ENCODE results near the gene BZW1. TPM values are rescaled to one million over a fixed set of nuclear protein-coding genes. Genes with fewer than 3 reads are reported as not detected.

BZW1 gene
- polyA plus RNA-seq, 1 donor (not counting 4 experiments of a cell fraction or from before 2014, with no cell fraction given), result 402 TPM

DNA sequence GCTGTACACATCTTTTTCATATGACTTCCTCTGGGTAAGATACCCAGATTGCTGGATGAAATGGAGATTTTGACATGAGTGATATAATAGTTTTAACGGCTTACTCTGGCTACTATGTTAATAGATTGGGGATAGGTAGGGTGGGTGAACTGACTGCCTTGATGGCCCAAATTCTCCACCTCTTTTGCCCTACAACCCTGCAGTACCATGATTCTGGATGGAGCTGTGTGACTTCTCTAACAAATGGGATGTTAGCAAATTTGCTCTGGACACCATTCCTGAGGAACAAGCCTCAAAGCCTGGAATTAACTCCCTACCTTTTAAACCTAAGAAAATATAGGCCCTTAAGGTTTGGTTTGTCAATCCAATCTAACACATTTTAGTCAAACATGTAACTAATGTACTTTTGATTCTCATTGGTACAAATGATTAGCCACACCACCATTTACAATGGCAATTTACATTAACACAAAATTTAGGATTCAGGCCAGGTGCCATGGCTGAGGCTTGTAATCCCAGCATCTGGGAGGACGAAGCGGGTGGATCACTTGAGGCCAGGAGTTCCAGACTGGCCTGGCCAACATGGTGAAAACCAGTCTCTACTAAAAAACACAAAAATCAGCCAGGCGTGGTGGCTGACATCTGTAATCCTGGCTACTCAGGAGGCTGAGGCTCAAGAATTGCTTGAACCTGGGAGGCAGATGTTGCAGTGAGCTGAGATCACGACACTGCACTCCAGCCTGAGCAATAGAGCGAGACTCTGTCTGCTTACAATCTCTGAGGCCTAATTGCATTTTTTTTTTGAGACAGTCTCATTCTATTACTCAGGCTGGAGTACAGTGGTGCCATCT lies 39.9 kb downstream of the BZW1 start:
- dilution Hi-C loops (cut with MboI; ENCODE audit: extremely low pct_ligation_motif_present, low sequenced_read_pairs), result no loop called here
- Histone ChIP-seq H3K36me3 (ENCODE audit: control insufficient read depth in 2 of 2, extremely low read depth in 1 of 2, insufficient read depth in 2 of 2, low read length in 2 of 2) (peaks cover 12 to 33% of the 10 kb centered on the region in 2 experiments), H4K20me1 (ENCODE audit: control insufficient read depth, extremely low read depth, insufficient read depth, low read length) (no peaks in the 10 kb centered on the region), H3K9me1 (ENCODE audit: control insufficient read depth, extremely low read depth, insufficient read depth, low read length) (no peaks in the 10 kb centered on the region), H3K4me3 (ENCODE audit: control insufficient read depth in 2 of 3, extremely low read depth in 1 of 3, insufficient read depth in 2 of 3, low read depth in 1 of 3, low read length in 3 of 3) (no peak overlapping the region), H2AFZ (ENCODE audit: control insufficient read depth, low read length) (no peak overlapping the region), H3K4me1 (ENCODE audit: control insufficient read depth, extremely low read depth, insufficient read depth, low read length) (no peaks in the 10 kb centered on the region), H3K9me3 (ENCODE audit: control insufficient read depth, low read depth, low read length) (no peaks in the 10 kb centered on the region), H3K27ac (ENCODE audit: control insufficient read depth, insufficient read depth, low read length) (no peak overlapping the region), H3K27me3 (ENCODE audit: control insufficient read depth, extremely low read depth, insufficient read depth, low read length) (no peaks in the 10 kb centered on the region), H3K9ac (ENCODE audit: control insufficient read depth, extremely low read depth, insufficient read depth, low read length) (no peak overlapping the region), H3K4me2 (ENCODE audit: control insufficient read depth, extremely low read depth, insufficient read depth, low read depth, low read length) (no peak overlapping the region), H3K79me2 (ENCODE audit: control insufficient read depth, insufficient read depth, low read length) (peaks cover 4% of the 10 kb centered on the region)
- FAIRE-seq, result no peak
- DNase-seq (ENCODE audit: low read depth, low spot score), result no peak
- TF ChIP-seq CTCF (optimal IDR thresholded peaks at IDR 0.05 in 1 of 3, IDR thresholded peaks at IDR 0.05 in 1 of 3, conservative IDR thresholded peaks at IDR 0.05 in 1 of 3; ENCODE audit: extremely low read depth in 1 of 3, insufficient read depth in 2 of 3, low read length in 3 of 3) (no peak), EZH2 (IDR thresholded peaks at IDR 0.05; ENCODE audit: low read length) (no peak)

GRCh38 chr2:200852605-200853004 lies 40.9 kb downstream of the BZW1 start:
- Histone ChIP-seq H3K9me3 (ENCODE audit: control insufficient read depth, low read depth, low read length) (no peaks in the 10 kb centered on the region), H3K9ac (ENCODE audit: control insufficient read depth, extremely low read depth, insufficient read depth, low read length) (no peak overlapping the region), H4K20me1 (ENCODE audit: control insufficient read depth, extremely low read depth, insufficient read depth, low read length) (no peaks in the 10 kb centered on the region), H3K27ac (ENCODE audit: control insufficient read depth, insufficient read depth, low read length) (no peak overlapping the region), H3K9me1 (ENCODE audit: control insufficient read depth, extremely low read depth, insufficient read depth, low read length) (no peaks in the 10 kb centered on the region), H2AFZ (ENCODE audit: control insufficient read depth, low read length) (no peak overlapping the region), H3K4me2 (ENCODE audit: control insufficient read depth, extremely low read depth, insufficient read depth, low read depth, low read length) (no peak overlapping the region), H3K4me3 (ENCODE audit: control insufficient read depth in 2 of 3, extremely low read depth in 1 of 3, insufficient read depth in 2 of 3, low read depth in 1 of 3, low read length in 3 of 3) (no peak overlapping the region), H3K79me2 (ENCODE audit: control insufficient read depth, insufficient read depth, low read length) (peaks cover 8% of the 10 kb centered on the region), H3K4me1 (ENCODE audit: control insufficient read depth, extremely low read depth, insufficient read depth, low read length) (no peaks in the 10 kb centered on the region), H3K27me3 (ENCODE audit: control insufficient read depth, extremely low read depth, insufficient read depth, low read length) (no peaks in the 10 kb centered on the region), H3K36me3 (ENCODE audit: control insufficient read depth in 2 of 2, extremely low read depth in 1 of 2, insufficient read depth in 2 of 2, low read length in 2 of 2) (peaks cover 17 to 41% of the 10 kb centered on the region in 2 experiments)
- no peak for DNase-seq (ENCODE audit: low read depth, low spot score)
- TF ChIP-seq EZH2 (IDR thresholded peaks at IDR 0.05; ENCODE audit: low read length) (no peak), CTCF (optimal IDR thresholded peaks at IDR 0.05 in 1 of 3, IDR thresholded peaks at IDR 0.05 in 1 of 3, conservative IDR thresholded peaks at IDR 0.05 in 1 of 3; ENCODE audit: extremely low read depth in 1 of 3, insufficient read depth in 2 of 3, low read length in 3 of 3) (no peak)
- dilution Hi-C loops (cut with MboI; ENCODE audit: extremely low pct_ligation_motif_present, low sequenced_read_pairs), result no loop called here
- no peak for FAIRE-seq
